Osteocyte (in vitro differentiated cells): Measurements from ENCODE around the gene NEUROD2. TPM values are rescaled to one million over a fixed set of nuclear protein-coding genes. Genes with fewer than 3 reads are reported as not detected.

Experiments used
- DNase-seq: peaks from one replicate; pipeline ENCODE4 v3.0.0; 2021; ENCODE audit warnings: mixed read lengths; ENCODE audit not compliant: unreplicated experiment; ENCODE audit errors: extremely low spot score
- H3K27ac Mint-ChIP-seq: one replicate; pipeline ENCODE4 v1.8.0; 2021; ENCODE audit warnings: mild to moderate bottlenecking, mixed read lengths; ENCODE audit not compliant: unreplicated experiment
- H3K27me3 Mint-ChIP-seq: one replicate; pipeline ENCODE4 v1.8.0; 2021; ENCODE audit warnings: mixed read lengths; ENCODE audit not compliant: unreplicated experiment
- H3K36me3 Mint-ChIP-seq: one replicate; pipeline ENCODE4 v1.8.0; 2021; ENCODE audit warnings: mixed read lengths; ENCODE audit not compliant: unreplicated experiment
- H3K4me1 Mint-ChIP-seq: one replicate; pipeline ENCODE4 v1.8.0; 2021; ENCODE audit warnings: mixed read lengths; ENCODE audit not compliant: unreplicated experiment
- H3K4me3 Mint-ChIP-seq: one replicate; pipeline ENCODE4 v1.8.0; 2021; ENCODE audit warnings: mild to moderate bottlenecking, moderate library complexity, mixed read lengths; ENCODE audit not compliant: unreplicated experiment
- H3K9me3 Mint-ChIP-seq: one replicate; pipeline ENCODE4 v1.8.0; 2021; ENCODE audit warnings: mixed read lengths; ENCODE audit not compliant: unreplicated experiment
- CTCF ChIP-seq: fragments of 200-600 bp; sonication (generic); IDR thresholded peaks from 2 replicates; pipeline ENCODE4 v1.5.0; 2021; ENCODE audit warnings: antibody characterized with exemption, mild to moderate bottlenecking, moderate library complexity
- total RNA-seq: library from RNA; stranded (reverse); gene quantifications from 2 replicates; pipeline ENCODE4 v1.2.1, GENCODE V29; 2021

Gene NEUROD2
- total RNA-seq, 1 donor from 2014 or later: not detected

DNA sequence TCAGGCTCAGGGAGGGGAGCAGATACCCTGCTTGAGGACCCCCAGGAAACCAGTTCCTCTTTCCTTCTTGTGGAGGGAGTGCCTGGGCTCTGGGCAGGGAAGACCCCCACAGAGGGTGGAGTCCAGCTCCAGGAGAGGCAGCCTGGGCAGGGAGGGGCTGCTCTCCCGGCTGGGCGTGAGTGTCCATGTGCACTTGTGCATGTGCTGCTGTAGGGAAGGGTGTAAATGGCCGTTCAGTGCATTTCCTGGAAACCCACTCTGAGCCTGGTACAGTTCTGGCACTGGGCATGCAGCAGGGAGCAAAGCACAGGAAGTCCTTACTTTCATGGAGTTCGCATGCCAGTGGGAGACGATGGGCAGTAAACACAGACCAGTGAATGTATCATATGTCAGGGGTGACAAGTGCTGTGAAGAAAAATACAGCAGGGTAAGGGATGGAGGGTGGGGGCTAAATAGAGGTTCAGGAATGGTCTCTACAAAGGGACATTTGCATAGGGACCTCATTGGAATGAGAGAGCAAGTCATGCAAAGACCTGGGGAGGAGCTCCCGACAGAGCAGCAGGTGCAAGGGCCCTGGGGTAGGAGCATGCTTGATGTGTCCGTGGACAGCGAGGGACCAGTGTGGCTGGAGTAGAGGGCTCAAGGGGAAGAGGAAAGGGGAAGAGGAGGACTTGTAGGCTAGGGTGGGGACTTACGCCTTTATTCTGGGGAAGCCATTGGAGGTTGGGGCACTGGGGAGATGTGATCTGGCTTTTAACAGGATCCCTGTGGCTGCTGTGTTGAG, 34.8 kb upstream of the NEUROD2 start:
- no peak for TF ChIP-seq CTCF
- H3K4me3 Mint-ChIP-seq: no peak overlapping the region
- no peaks in the 10 kb centered on the region for H3K36me3 Mint-ChIP-seq
- H3K27ac Mint-ChIP-seq: no peak overlapping the region
- DNase-seq: no peak
- H3K4me1 Mint-ChIP-seq: peaks cover 52% of the 10 kb centered on the region
- H3K9me3 Mint-ChIP-seq: no peaks in the 10 kb centered on the region
- no peaks in the 10 kb centered on the region for H3K27me3 Mint-ChIP-seq

GRCh38 chr17:39641883-39642282, 34.2 kb upstream of the NEUROD2 start:
- Mint-ChIP-seq H3K27me3 (no peaks in the 10 kb centered on the region), H3K4me3 (no peak overlapping the region), H3K4me1 (peaks cover 50% of the 10 kb centered on the region), H3K36me3 (no peaks in the 10 kb centered on the region), H3K9me3 (no peaks in the 10 kb centered on the region), H3K27ac (no peak overlapping the region)
- TF ChIP-seq CTCF: no peak
- DNase-seq: no peak

DNA sequence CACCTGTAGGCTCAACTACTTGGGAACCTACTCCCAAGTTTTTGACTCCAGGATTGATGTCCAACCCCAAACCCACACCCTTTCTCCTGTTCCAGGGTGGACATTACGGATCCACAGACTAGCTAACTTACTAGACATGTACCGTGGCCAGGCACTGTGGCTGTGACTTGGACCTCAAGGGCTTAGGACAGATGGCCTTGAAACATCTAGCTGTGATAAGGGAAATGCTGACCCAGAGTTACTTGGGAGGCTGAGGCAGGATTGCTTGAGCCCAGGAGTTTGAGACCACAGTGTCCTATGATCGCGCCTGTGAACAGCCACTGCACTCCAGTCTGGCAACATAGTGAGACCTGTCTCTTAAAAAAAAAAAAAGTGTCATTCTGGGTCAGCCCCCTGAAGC, 33.4 kb upstream of the NEUROD2 start:
- TF ChIP-seq CTCF: no peak
- no peaks in the 10 kb centered on the region for H3K36me3 Mint-ChIP-seq
- DNase-seq: no peak
- H3K27ac Mint-ChIP-seq: no peak overlapping the region
- H3K9me3 Mint-ChIP-seq: no peaks in the 10 kb centered on the region
- peaks cover 53% of the 10 kb centered on the region for H3K4me1 Mint-ChIP-seq
- no peak overlapping the region for H3K4me3 Mint-ChIP-seq
- H3K27me3 Mint-ChIP-seq: no peaks in the 10 kb centered on the region

- DNase-seq: no peak
- H3K27me3 Mint-ChIP-seq: no peaks in the 10 kb centered on the region
- no peaks in the 10 kb centered on the region for H3K9me3 Mint-ChIP-seq
- H3K4me3 Mint-ChIP-seq: no peak overlapping the region
- H3K27ac Mint-ChIP-seq: no peak overlapping the region
- H3K36me3 Mint-ChIP-seq: no peaks in the 10 kb centered on the region
- H3K4me1 Mint-ChIP-seq: peaks cover 53% of the 10 kb centered on the region
- TF ChIP-seq CTCF: no peak
These were observed 32.9 kb upstream of the NEUROD2 start for GRCh38 chr17:39640591-39641031.

- no peak for TF ChIP-seq CTCF
- H3K4me1 Mint-ChIP-seq: peaks cover 53% of the 10 kb centered on the region
- H3K27me3 Mint-ChIP-seq: no peaks in the 10 kb centered on the region
- no peaks in the 10 kb centered on the region for H3K36me3 Mint-ChIP-seq
- DNase-seq: no peak
- no peak overlapping the region for H3K4me3 Mint-ChIP-seq
- H3K9me3 Mint-ChIP-seq: no peaks in the 10 kb centered on the region
- H3K27ac Mint-ChIP-seq: no peak overlapping the region
These were observed 32.1 kb upstream of the NEUROD2 start for GRCh38 chr17:39639566-39640458.
